Suppressor macrophage treated with lipopolysaccharide for 4 hours (primary cell): ENCODE results near the gene YEATS4.
A peak's percentile ranks its signal among the peaks of the same experiment; 100 is the strongest.

Source experiments
- DNase-seq: peaks from one replicate; pipeline ENCODE4 v3.0.0-alpha.2; 2020

The YEATS4 gene

GRCh38 chr12:69342421-69342820 lies 17.1 kb upstream of the YEATS4 start:
- peak; percentile 56 for DNase-seq

DNA sequence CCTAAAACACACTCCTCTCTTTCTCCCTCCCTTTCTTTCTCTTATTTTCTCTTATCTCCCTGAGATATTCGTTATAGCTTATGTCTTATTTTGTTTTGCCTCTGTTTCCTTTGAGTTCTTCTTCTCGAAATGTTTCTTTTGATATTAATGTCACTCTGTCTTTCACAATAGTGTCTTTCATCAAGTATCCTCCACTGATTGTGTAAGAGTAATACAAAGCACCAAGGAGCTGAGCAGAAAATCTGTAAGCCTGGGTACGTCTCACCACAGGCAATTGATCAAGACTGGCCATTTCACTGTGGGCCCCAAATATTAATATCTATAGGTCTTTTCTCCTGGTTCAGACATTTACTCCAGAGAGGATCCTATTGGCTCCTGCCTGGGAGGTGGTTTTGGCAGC lies 16.2 kb upstream of the YEATS4 start:
- peak; percentile 80 for DNase-seq

DNA sequence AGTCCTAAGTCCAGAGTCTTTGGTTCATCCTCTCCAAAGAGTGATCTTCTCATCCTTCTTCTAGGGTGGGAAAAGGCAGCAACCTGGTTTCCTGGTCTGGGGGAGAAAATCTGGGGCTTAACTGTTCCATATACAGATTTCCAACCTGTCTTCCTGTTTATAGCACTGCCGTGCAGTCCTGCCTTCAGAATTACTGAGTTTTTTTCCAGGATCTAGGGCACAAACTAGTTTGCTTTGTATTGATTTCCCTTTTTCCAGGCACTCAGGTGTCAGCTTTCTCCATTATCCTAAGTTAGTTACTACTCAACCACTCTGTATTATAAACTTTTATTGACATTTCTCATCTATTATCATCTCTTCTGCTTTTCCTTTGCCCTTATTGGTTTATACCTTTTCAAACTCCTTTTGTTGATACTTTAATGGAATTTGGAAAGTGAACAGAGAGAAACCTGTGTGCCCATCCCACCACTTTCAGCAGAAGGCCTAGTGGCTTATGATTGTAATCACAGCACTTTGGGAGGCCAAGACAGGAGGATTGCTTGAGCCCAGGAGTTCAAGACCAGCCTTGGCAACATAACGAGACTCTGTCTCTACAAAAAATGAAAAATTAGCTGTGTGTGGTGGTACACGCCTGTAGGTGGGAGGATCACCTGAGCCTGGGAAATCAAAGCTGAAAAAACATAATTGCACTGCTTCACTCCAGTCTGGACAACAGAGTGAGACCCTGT lies 15.5 kb upstream of the YEATS4 start:
- DNase-seq = no peak

GRCh38 chr12:69345077-69345476 lies 14.5 kb upstream of the YEATS4 start:
- DNase-seq = no peak

DNA sequence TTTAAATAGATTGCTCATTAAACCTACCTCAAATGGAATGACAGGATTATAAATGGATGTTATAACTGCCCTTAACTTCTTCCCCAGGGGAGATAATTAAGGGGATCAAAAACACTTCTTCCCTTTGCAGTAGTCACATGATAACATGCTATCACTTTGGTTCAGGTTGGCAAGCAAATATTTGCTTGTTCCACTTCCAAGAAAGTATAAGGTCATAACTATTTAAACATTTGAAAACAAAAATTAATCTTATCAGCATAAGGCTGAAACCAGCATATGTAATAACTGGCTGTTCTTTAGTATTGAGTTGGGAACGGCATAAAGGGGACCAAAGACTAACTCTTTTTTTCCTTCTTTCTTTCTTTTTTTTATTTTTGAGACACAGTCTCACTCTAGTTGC lies 13.8 kb upstream of the YEATS4 start:
- no peak for DNase-seq

GRCh38 chr12:69348162-69348938 lies 11.2 kb upstream of the YEATS4 start, which contains the start of gene LYZ:
TSS of gene LYZ (plus strand) at chr12:69348381. CDS start at chr12:69348409, 28 bp downstream.
- peak; percentile 89 for DNase-seq

DNA sequence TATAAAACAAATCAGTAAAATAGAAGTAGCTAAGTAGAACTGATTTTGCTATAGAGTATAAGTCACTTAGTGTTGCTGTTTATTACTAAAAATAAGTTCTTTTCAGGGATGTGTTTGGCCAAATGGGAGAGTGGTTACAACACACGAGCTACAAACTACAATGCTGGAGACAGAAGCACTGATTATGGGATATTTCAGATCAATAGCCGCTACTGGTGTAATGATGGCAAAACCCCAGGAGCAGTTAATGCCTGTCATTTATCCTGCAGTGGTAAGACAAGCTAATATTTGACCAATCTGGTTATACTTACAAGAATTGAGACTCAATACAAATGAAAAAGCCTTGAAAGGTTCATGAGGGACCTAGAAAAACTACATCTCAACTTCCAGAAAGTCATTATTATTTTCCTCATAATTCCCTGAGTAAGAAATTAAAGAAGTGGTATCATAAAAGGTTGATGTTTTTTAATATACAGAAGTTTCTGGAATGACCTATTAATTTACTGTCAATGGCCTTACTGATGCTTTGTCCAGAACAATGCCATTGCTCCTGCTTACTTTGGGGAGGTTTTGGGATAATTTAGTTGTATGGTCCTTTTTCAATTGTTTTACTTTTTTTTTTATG lies 9.4 kb upstream of the YEATS4 start:
- DNase-seq = no peak

DNA sequence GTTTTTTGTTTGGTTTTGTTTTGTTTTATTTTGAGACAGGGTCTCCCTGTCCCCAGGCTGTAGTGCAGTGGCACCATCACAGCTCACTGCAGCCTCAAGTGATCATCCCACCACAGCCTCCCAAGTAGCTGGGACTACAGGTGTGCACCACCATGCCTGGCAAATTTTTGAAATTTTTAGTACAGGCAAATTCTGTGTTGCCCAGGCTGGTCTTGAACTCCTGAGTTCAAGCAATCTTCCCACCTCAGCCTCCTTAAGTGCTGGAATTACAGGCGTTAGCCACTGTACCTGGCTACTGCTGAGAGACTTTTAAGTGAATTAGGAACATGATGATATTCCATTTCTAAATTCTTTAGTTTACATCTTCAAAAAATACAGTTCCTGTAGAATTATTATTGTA lies 8.8 kb upstream of the YEATS4 start:
- no peak for DNase-seq

DNA sequence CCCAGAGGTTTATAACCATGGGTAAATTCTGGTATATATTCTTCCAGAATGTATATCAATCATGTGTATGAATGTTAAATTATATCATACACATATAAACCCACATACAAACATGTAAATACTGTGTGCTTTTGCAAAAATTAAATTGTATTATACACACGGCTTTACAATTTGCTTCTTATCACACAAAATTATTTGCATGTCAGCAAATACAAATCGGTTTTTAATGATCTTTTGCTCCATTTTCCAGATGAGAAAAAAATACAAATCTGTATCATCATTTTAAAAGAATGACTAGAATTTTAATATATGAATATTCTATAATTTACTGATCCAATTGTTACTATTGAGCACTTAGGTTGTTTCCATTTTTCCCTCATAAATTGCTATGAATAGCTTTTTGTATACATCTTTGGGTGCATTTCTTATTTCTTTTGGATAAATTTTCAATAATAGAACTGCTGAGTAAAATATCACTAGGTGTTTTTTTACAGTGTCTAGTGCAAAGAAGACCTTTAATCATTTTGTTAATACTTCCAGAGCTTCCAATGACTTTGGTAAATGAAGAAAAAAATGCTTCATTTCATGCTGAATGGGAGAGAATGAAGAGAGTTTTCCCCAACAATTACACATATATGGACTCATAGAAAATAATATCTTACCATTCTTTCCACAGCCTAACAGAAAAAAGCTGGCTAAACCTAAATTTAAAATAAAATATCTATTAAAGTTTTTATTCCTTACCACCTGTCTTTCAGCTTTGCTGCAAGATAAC lies 7.9 kb upstream of the YEATS4 start:
- DNase-seq = no peak

GRCh38 chr12:69352904-69353303 lies 6.6 kb upstream of the YEATS4 start:
- DNase-seq = no peak

DNA sequence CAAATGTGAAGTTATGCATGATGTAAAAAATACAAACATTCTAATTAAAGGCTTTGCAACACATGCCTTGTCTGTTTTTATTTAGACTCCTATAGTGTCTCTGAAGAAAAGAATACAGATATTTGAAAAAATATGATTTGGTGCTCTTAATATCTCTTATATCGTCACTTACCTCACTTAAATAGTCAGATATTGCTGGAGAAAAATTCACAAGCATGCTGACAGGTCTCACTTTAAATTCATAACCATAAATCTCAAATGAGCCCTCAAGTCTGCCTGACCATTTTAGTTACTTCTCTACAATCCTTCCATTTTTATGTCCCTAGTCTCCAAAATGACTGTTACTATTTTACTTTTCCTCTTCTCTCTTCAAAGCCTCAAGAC lies 5.4 kb upstream of the YEATS4 start:
- DNase-seq = no peak

DNA sequence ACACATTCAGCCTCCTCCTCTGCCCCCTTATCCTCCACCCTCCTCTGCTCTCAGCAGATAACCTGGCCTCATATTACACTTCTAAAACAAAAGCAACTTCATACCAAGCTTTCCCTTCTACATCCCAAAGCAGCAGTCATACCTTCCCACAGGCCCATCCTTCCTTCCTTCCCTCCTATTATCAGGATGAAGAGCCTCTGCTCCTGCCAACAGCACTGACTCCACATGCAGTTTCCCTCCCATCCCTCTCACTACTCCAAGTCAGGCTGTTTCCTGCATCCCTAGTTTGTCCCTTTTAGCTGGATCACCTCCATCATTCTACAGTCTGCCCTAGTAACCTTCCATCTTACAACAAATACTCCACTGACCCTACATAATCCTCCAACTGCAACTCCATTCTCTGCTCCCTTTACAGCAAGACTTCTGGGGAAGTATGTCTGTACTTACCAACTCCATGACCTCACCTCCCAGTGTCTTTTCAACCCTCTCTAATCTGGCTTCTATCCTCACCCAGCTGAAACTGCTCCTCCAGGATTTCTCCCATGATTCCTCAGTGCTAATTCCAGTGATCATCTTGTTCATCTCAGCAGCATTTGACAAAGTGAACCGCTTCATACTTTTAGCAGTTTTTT lies 4.9 kb upstream of the YEATS4 start:
- no peak for DNase-seq

DNA sequence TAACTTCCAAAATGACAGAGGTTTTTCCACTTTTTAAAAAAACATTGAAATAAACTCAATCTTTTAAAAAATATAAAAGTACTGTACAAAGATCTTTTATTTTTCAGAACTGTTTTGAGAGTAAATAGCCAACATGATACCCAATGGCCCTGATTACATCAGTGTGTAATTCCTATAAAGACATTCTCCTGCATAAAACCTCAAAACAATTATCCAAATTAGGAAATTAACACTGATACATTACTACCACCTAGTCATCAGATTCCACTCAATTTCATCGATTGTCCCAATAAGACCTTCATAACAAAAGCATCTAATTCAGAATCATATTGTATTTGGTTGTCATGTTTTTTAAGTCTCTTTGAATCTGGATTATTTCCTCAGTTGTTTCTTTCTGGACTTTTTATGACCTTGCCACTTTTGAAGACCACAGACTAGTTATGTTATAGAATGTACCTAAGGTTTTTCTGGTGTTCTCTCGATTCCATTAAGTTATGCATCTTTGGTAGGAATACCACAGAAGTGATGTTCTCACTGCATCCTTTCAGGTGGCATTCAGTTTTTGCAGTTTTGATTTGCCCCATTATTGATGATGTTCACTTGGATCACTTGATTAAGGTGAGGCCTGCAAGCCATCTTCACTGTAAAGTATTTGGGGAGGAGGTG lies 4.0 kb upstream of the YEATS4 start:
- no peak for DNase-seq

- DNase-seq = no peak
Observed at GRCh38 chr12:69360348-69360672, 767 bp downstream of the YEATS4 start.

GRCh38 chr12:69366796-69367195 lies 7.3 kb downstream of the YEATS4 start:
- no peak for DNase-seq

GRCh38 chr12:69368171-69368570 lies 8.6 kb downstream of the YEATS4 start:
- no peak for DNase-seq

GRCh38 chr12:69383074-69383473 lies 23.5 kb downstream of the YEATS4 start:
- DNase-seq = no peak

- no peak for DNase-seq
Observed at GRCh38 chr12:69385038-69385437, 25.5 kb downstream of the YEATS4 start.

DNA sequence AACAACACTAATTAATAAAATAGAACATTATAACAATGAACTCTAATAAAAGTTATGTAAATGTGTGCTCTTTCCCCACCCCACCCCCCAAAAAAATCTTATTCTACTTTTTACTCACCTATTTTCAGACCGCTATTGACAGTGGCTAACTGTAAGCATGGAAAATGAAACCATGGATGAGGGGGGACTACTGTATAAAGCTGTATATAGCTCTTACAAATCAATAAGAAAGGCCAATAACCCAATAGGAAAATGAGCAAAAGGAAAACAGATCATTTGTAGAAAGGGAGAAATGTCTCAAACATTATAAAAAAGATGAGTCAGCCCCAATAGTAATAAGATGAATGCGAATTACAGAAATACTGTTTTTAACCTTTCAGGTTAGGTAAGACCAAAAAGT lies 27.4 kb downstream of the YEATS4 start:
- DNase-seq = no peak

DNA sequence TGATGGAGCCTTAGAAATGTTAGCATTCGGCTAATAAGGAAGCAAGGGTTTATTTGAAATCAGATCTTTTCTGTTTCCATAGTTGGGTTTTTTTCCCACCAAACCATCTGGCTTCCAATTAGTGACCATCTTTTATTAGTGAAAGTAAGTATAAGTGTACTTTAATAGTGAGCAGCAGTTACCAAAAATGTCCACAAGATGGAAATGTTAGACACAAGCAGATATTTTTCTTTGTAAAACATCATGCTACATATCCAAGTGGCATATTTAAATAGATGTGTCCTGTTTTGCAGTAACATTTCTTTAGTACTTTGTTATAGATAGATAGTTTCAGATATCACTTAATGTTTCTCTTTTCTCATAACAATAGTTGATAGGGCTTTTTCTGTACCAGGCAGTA lies 28.8 kb downstream of the YEATS4 start:
- peak; percentile 31 for DNase-seq

GRCh38 chr12:69389831-69390230 lies 30.3 kb downstream of the YEATS4 start:
- DNase-seq = no peak
